K562 (cell line): ENCODE results near the gene SOX18. TPM values are rescaled to one million over a fixed set of nuclear protein-coding genes. Genes with fewer than 3 reads are reported as not detected.

Experiments
- ADNP ChIP-seq: fragments of 200-800 bp; sonication (Bioruptor generic); IDR thresholded peaks from 2 replicates; pipeline ENCODE4 v1.6.1; 2016; ENCODE audit warnings: missing genetic modification characterization, missing compliant biosample characterization
- BDP1 ChIP-seq: IDR thresholded peaks from 3 replicates; pipeline ENCODE4 v1.6.1; 2011; ENCODE audit not compliant: insufficient read length, insufficient read depth
- CCNT2 ChIP-seq: IDR thresholded peaks from 2 replicates; pipeline ENCODE4 v1.6.1; 2011; ENCODE audit warnings: borderline replicate concordance, low read depth, mild to moderate bottlenecking, moderate library complexity, mixed read lengths, low read length; ENCODE audit not compliant: insufficient read length; ENCODE audit errors: extremely low read depth
- CLOCK ChIP-seq: fragments of 250-450 bp; sonication (Bioruptor Pico); IDR thresholded peaks from 2 replicates; pipeline ENCODE4 v1.4.0; 2020; ENCODE audit warnings: mild to moderate bottlenecking, moderate library complexity, borderline replicate concordance
- CTBP1 ChIP-seq: fragments of 450-650 bp; IDR thresholded peaks from 2 replicates; pipeline ENCODE4 v1.6.1; 2016; ENCODE audit warnings: borderline replicate concordance
- EZH2 ChIP-seq: IDR thresholded peaks from 2 replicates; pipeline ENCODE4 v1.6.1; 2012; ENCODE audit warnings: low read depth, mild to moderate bottlenecking, inconsistent platforms, low read length, borderline replicate concordance
- KDM4B ChIP-seq, 2 experiments: fragments of 450-650 bp in 1 of 2; sonication (generic) in 1 of 2; IDR thresholded peaks; 2 replicates each; pipeline ENCODE4 v1.6.1; 2016 to 2017; ENCODE audit warnings: borderline replicate concordance in 2 of 2, antibody characterized with exemption in 1 of 2, low read depth in 1 of 2, mild to moderate bottlenecking in 1 of 2
- MTA2 ChIP-seq: fragments of 450-650 bp; IDR thresholded peaks from 2 replicates; pipeline ENCODE4 v1.6.1; 2016; ENCODE audit warnings: low read depth
- NFYB ChIP-seq: IDR thresholded peaks from 2 replicates; pipeline ENCODE4 v1.6.1; 2011; ENCODE audit warnings: mild to moderate bottlenecking, moderate library complexity; ENCODE audit not compliant: insufficient read length; ENCODE audit errors: extremely low read depth
- POLR2AphosphoS5 ChIP-seq: IDR thresholded peaks from 2 replicates; pipeline ENCODE4 v1.6.1; 2011; ENCODE audit warnings: mild to moderate bottlenecking, low read depth, low read length, moderate library complexity; ENCODE audit not compliant: control insufficient read depth, insufficient read depth
- RBFOX2 ChIP-seq: fragments of 200-400 bp; formaldehyde crosslinking; IDR thresholded peaks from 2 replicates; pipeline ENCODE4 v1.6.1; 2017; ENCODE audit warnings: low read depth, mild to moderate bottlenecking, low read length, moderate library complexity
- RNF219 ChIP-seq: fragments of 250-450 bp; sonication (Bioruptor Pico); IDR thresholded peaks from 2 replicates; pipeline ENCODE4 v1.5.0; 2022; ENCODE audit warnings: mild to moderate bottlenecking
- STAG1 ChIP-seq: sonication (generic); formaldehyde crosslinking; IDR thresholded peaks from 2 replicates; pipeline ENCODE4 v1.5.0; 2020; ENCODE audit warnings: missing genetic modification reagents, borderline replicate concordance
- WHSC1 ChIP-seq: IDR thresholded peaks from one replicate; pipeline ENCODE4 v1.6.1; 2012; ENCODE audit warnings: low read length, control low read depth, inconsistent platforms
- ZFP30 ChIP-seq: fragments of 250-450 bp; sonication (Bioruptor Pico); IDR thresholded peaks from 2 replicates; pipeline ENCODE4 v1.8.0; 2022; ENCODE audit warnings: moderate library complexity, mild to moderate bottlenecking, inconsistent platforms, borderline replicate concordance
- ZNF197 ChIP-seq: fragments of 200-800 bp; sonication (Bioruptor generic); IDR thresholded peaks from 2 replicates; pipeline ENCODE4 v1.6.1; 2016; ENCODE audit warnings: low read depth, missing genetic modification characterization, missing compliant biosample characterization
- ZNF24 ChIP-seq: fragments of 450-650 bp; IDR thresholded peaks from 2 replicates; pipeline ENCODE4 v1.6.1; 2016
- ZNF263 ChIP-seq: sonication (generic); formaldehyde crosslinking; IDR thresholded peaks from 2 replicates; pipeline ENCODE4 v1.8.0; 2022; ENCODE audit warnings: mild to moderate bottlenecking, missing genetic modification reagents, borderline replicate concordance
- ZNF395 ChIP-seq: fragments of 200-800 bp; sonication (Bioruptor generic); IDR thresholded peaks from 2 replicates; pipeline ENCODE4 v1.6.1; 2017; ENCODE audit warnings: missing genetic modification characterization, missing compliant biosample characterization
- ZNF764 ChIP-seq: fragments of 250-450 bp; sonication (Bioruptor Pico); IDR thresholded peaks from 2 replicates; pipeline ENCODE4 v1.4.0; 2020; ENCODE audit warnings: low read depth, mild to moderate bottlenecking, moderate library complexity
- polyA plus RNA-seq, 8 experiments: library from polyadenylated mRNA; depleted of rRNA in 4 of 8; stranded (reverse) in 5 of 8; unstranded in 3 of 8; fragments of >200 nt; fragmentation: Nextera tagmentation in 2 of 8; fragmentation: Illumina TruSeq in 1 of 8; extraction: Ambion mirVana in 2 of 8; extraction: Trizol in 1 of 8; gene quantifications; 2 replicates each; pipeline versions ENCODE4 v1.2.1 to v1.2.3, GENCODE V29; 2011 to 2014; ENCODE audit warnings: inconsistent platforms in 1 of 8, missing spikeins in 1 of 8
- total RNA-seq, 7 experiments: library from RNA; depleted of rRNA in 6 of 7; stranded (reverse); fragments of >200 nt in 6 of 7; fragmentation: Illumina TruSeq in 2 of 7; extraction: Trizol in 2 of 7; gene quantifications; 2 replicates each; pipeline versions ENCODE4 v1.2.1 to v1.2.3, GENCODE V29; 2011 to 2021; ENCODE audit warnings: low replicate concordance in 1 of 7

The SOX18 gene
- total and polyA plus RNA-seq, 9 of the 15 experiments (the other 6 are each of a cell fraction or from before 2014, with no cell fraction given): 0.15 to 19.8 (median 0.33) TPM

DNA sequence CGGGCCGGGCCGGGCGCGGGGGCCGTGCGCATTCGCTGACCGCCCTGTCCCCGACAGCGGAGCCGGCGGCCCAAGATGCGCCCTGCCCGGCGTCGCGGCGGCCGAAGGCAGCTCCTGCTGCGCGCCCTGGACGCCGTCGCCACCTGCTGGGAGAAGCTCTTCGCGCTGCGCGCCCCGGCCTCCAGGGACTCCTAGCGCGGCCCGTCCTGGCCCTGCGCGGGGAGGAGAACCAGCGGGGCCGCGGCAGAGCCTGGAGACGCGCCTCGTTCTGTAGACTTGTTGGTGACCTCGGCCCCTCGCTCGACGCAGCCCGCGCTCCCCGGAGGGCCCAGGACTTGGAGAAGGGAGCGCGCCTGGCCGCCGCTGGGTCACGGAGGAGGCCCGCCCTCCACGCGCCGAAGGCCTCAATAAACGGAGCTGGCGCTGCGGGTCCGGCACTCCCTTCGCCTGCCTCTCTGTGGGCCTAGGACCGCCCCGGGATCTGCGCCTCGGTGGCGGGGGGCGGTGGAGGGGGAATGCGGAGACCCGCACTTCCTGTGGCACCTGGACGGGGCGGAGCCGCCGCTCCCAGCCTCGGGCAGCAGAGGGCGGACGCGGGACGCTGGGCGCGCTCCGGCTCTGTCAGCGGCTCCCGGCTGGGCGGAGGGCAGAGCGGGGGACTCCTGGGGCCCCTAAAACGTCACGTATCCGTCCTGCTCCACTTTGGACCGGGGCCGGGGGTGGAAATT lies 10.7 kb downstream of the SOX18 start (continued):
- TF ChIP-seq CLOCK (CRISPR knock-in tag) (no peak), CTBP1 (peak; percentile 98), ADNP (no peak), POLR2AphosphoS5 (no peak), ZNF197 (CRISPR knock-in tag) (no peak), WHSC1 (no peak), MTA2 (no peak), ZNF263 (CRISPR knock-in tag) (peak; percentile 64; the same call in 1 of the 2 replicates), RNF219 (CRISPR knock-in tag) (no peak), ZNF24 (no peak), ZNF395 (CRISPR knock-in tag) (no peak), CCNT2 (no peak), KDM4B (IDR thresholded peaks at IDR 0.05; ENCODE audit: borderline replicate concordance in 2 of 2, low read depth in 1 of 2) (peak in 1 of 2 experiments; percentile 16; a peak in 1 of 4 replicates), STAG1 (CRISPR knock-in tag) (peak; percentile 46; the same call in 1 of the 2 replicates), RBFOX2 (peak; percentile 83), ZFP30 (CRISPR knock-in tag) (no peak), NFYB (no peak), EZH2 (no peak), BDP1 (no peak), ZNF764 (CRISPR knock-in tag) (no peak)
